Stimulated activated CD8-positive, alpha-beta memory T cell treated with anti-CD3 and anti-CD28 coated beads, Interleukin-15, amount 100 ng/mL, for 24 hours (primary cell): ENCODE measurements around the gene PCNP.
"Not testable (repeated sequence)": the region's sequence is repeated elsewhere in the genome, so short reads cannot be mapped to it uniquely, and the experiment has no call there.

Source experiments
- DNase-seq: peaks from one replicate; pipeline ENCODE4 v3.0.0-alpha.2; 2020; ENCODE audit warnings: low read depth

PCNP gene

GRCh38 chr3:101567528-101568317 is 6.3 kb upstream of the PCNP start:
- no peak for DNase-seq

- DNase-seq: no peak
These were observed 2.7 kb upstream of the PCNP start for GRCh38 chr3:101571028-101571895.

- DNase-seq: peak; percentile 26
These were observed 570 bp downstream of the PCNP start for GRCh38 chr3:101574388-101575112.

- DNase-seq: no peak
These were observed 3.3 kb downstream of the PCNP start for GRCh38 chr3:101577286-101577685.

GRCh38 chr3:101588616-101589015 is 14.6 kb downstream of the PCNP start:
- no peak for DNase-seq

- no peak for DNase-seq
These were observed 17.1 kb downstream of the PCNP start for GRCh38 chr3:101591071-101591470.

- no peak for DNase-seq
These were observed 28.8 kb downstream of the PCNP start for GRCh38 chr3:101602731-101603130.

GRCh38 chr3:101603184-101603583 is 29.2 kb downstream of the PCNP start:
- no peak for DNase-seq

GRCh38 chr3:101605398-101605797 is 31.4 kb downstream of the PCNP start:
- not testable (repeated sequence) for DNase-seq

- DNase-seq: no peak
These were observed 37.0 kb downstream of the PCNP start for GRCh38 chr3:101611023-101611422.

- not testable (repeated sequence) for DNase-seq
These were observed 39.0 kb downstream of the PCNP start for GRCh38 chr3:101613014-101613413.

- no peak for DNase-seq
These were observed 41.5 kb downstream of the PCNP start for GRCh38 chr3:101615525-101615924.

GRCh38 chr3:101617478-101617877 is 43.5 kb downstream of the PCNP start:
- no peak for DNase-seq

- DNase-seq: no peak
These were observed 44.7 kb downstream of the PCNP start for GRCh38 chr3:101618726-101619125.

- no peak for DNase-seq
These were observed 45.8 kb downstream of the PCNP start for GRCh38 chr3:101619734-101620133.

GRCh38 chr3:101623656-101624055 is 49.7 kb downstream of the PCNP start:
- DNase-seq: no peak

- DNase-seq: no peak
These were observed 50.9 kb downstream of the PCNP start for GRCh38 chr3:101624857-101625256.

- no peak for DNase-seq
These were observed 51.9 kb downstream of the PCNP start for GRCh38 chr3:101625879-101626278.

- no peak for DNase-seq
These were observed 55.2 kb downstream of the PCNP start for GRCh38 chr3:101629219-101629618.

- no peak for DNase-seq
These were observed 57.3 kb downstream of the PCNP start for GRCh38 chr3:101631098-101631796.

GRCh38 chr3:101631959-101632358 is 58.0 kb downstream of the PCNP start:
- DNase-seq: not testable (repeated sequence)

GRCh38 chr3:101632586-101632985 is 58.6 kb downstream of the PCNP start:
- no peak for DNase-seq
